ENCODE results near the gene RAI1.

- TF ChIP-seq POLR2A (IDR thresholded peaks at IDR 0.05; ENCODE audit: low read length) (no peak), GATA1 (IDR thresholded peaks at IDR 0.05; ENCODE audit: low read depth, low read length) (no peak)
These were observed 86.1 kb downstream of the RAI1 start for GRCh38 chr17:17767154-17767869.

Measured in erythroblast (primary cell).